IMR-90 (cell line): Measurements from ENCODE around the gene NFIA. TPM values are rescaled to one million over a fixed set of nuclear protein-coding genes. Genes with fewer than 3 reads are reported as not detected.

Source experiments
- ATAC-seq: fragments of 200-7000 bp; cut with Tn5 transposase; 2 replicates; pipeline ENCODE4 v1.9.1; 2020; ENCODE audit warnings: low read depth, mild to moderate bottlenecking, moderate library complexity
- BruUV-seq: library from RNA; stranded (reverse); fragments of 400-500 nt; replicated peaks from 2 replicates; lab custom pipeline; 2021; lab: Mats Ljungman, UMichigan
- CTCF ChIA-PET: fragments of 300-600 bp; formaldehyde crosslinking; extraction: SDS; loops from one replicate; lab custom pipeline; 2021; ENCODE audit warnings: antibody characterized with exemption; lab: Yijun Ruan, JAX
- POLR2A ChIA-PET: fragments of 300-600 bp; sonication (Branson Sonifier 250); formaldehyde crosslinking; loops from one replicate; lab custom pipeline; 2022; ENCODE audit warnings: antibody characterized with exemption; ENCODE audit not compliant: unreplicated experiment; lab: Charles Lee
- DNase-seq: peaks from one replicate; pipeline ENCODE4 v3.0.0; 2013
- H2AFZ ChIP-seq: replicated peaks from 2 replicates; pipeline ENCODE3; 2013; ENCODE audit warnings: low read length, mild to moderate bottlenecking; ENCODE audit not compliant: poor library complexity
- H2AK5ac ChIP-seq: 2 replicates; pipeline ENCODE4 v1.6.1; 2013; ENCODE audit warnings: low read depth, low read length, inconsistent platforms
- H2AK9ac ChIP-seq: replicated peaks from 2 replicates; pipeline ENCODE3; 2013; ENCODE audit warnings: mild to moderate bottlenecking, low read depth, low read length, moderate library complexity; ENCODE audit not compliant: poor library complexity
- H2BK120ac ChIP-seq: 2 replicates; pipeline ENCODE4 v1.6.1; 2013; ENCODE audit warnings: low read depth, low read length, inconsistent platforms
- H2BK15ac ChIP-seq: 3 replicates; pipeline ENCODE4 v1.6.1; 2013; ENCODE audit warnings: low read depth, low read length, inconsistent platforms
- H2BK20ac ChIP-seq: 2 replicates; pipeline ENCODE4 v1.6.1; 2013; ENCODE audit warnings: low read depth, mild to moderate bottlenecking, inconsistent platforms, low read length, moderate library complexity
- H2BK5ac ChIP-seq: 2 replicates; pipeline ENCODE4 v1.6.1; 2013; ENCODE audit warnings: mild to moderate bottlenecking, low read depth, low read length, inconsistent platforms; ENCODE audit not compliant: poor library complexity, severe bottlenecking
- H3K14ac ChIP-seq: replicated peaks from 2 replicates; pipeline ENCODE4 v1.6.1; 2013; ENCODE audit warnings: low read depth, low read length, inconsistent platforms
- H3K18ac ChIP-seq: 2 replicates; pipeline ENCODE4 v1.6.1; 2013; ENCODE audit warnings: low read depth, low read length, control low read depth
- H3K23ac ChIP-seq: 2 replicates; pipeline ENCODE4 v1.6.1; 2013; ENCODE audit warnings: low read depth, low read length, inconsistent platforms
- H3K27ac ChIP-seq: 2 replicates; pipeline ENCODE4 v1.5.1; 2013; ENCODE audit warnings: mild to moderate bottlenecking, control low read depth, low read length; ENCODE audit not compliant: insufficient read depth
- H3K27me3 ChIP-seq: 2 replicates; pipeline ENCODE4 v1.6.1; 2013; ENCODE audit warnings: low read length; ENCODE audit not compliant: control insufficient read depth, insufficient read depth
- H3K36me3 ChIP-seq: 2 replicates; pipeline ENCODE4 v1.6.1; 2013; ENCODE audit warnings: low read length, mixed read lengths; ENCODE audit not compliant: control insufficient read depth, insufficient read depth
- H3K4ac ChIP-seq: 2 replicates; pipeline ENCODE4 v1.6.1; 2013; ENCODE audit warnings: low read depth, low read length, inconsistent platforms
- H3K4me1 ChIP-seq: 2 replicates; pipeline ENCODE4 v1.6.1; 2013; ENCODE audit warnings: low read length, mixed read lengths; ENCODE audit not compliant: control insufficient read depth, insufficient read depth
- H3K4me2 ChIP-seq: 2 replicates; pipeline ENCODE4 v1.6.1; 2013; ENCODE audit warnings: low read depth, mild to moderate bottlenecking, control low read depth, low read length, moderate library complexity
- H3K4me3 ChIP-seq: 2 replicates; pipeline ENCODE4 v1.5.1; 2013; ENCODE audit warnings: low read depth, mild to moderate bottlenecking, control low read depth, low read length, moderate library complexity; ENCODE audit not compliant: insufficient read depth
- H3K56ac ChIP-seq: 2 replicates; pipeline ENCODE4 v1.6.1; 2013; ENCODE audit warnings: low read length, inconsistent platforms; ENCODE audit not compliant: insufficient read depth; ENCODE audit errors: extremely low read depth
- H3K79me1 ChIP-seq, 2 experiments: 2 replicates each; pipeline ENCODE4 v1.6.1; 2013; ENCODE audit warnings: low read length in 2 of 2, inconsistent platforms in 1 of 2, low read depth in 1 of 2
- H3K9ac ChIP-seq: 2 replicates; pipeline ENCODE4 v1.6.1; 2013; ENCODE audit warnings: low read depth, low read length, control low read depth
- H3K9me1 ChIP-seq: 2 replicates; pipeline ENCODE4 v1.6.1; 2013; ENCODE audit warnings: low read length, inconsistent platforms; ENCODE audit not compliant: insufficient read depth
- H3K9me3 ChIP-seq: 2 replicates; pipeline ENCODE4 v1.6.1; 2013; ENCODE audit warnings: low read length; ENCODE audit not compliant: control insufficient read depth, insufficient read depth
- H4K20me1 ChIP-seq: 2 replicates; pipeline ENCODE4 v1.6.1; 2013; ENCODE audit warnings: low read length, inconsistent platforms; ENCODE audit not compliant: insufficient read depth
- H4K5ac ChIP-seq: 2 replicates; pipeline ENCODE4 v1.6.1; 2013; ENCODE audit warnings: mild to moderate bottlenecking, low read depth, low read length, control low read depth
- H4K8ac ChIP-seq, 2 experiments: 2 replicates each; pipeline ENCODE4 v1.6.1; 2013; ENCODE audit warnings: low read depth in 2 of 2, low read length in 2 of 2, control low read depth in 1 of 2, inconsistent platforms in 1 of 2
- H4K91ac ChIP-seq: 2 replicates; pipeline ENCODE4 v1.6.1; 2013; ENCODE audit warnings: low read depth, low read length, inconsistent platforms; ENCODE audit not compliant: insufficient read depth
- BHLHE40 ChIP-seq: fragments of 150-350 bp; IDR thresholded peaks from 2 replicates; pipeline ENCODE4 v1.6.1; 2016; ENCODE audit warnings: mild to moderate bottlenecking, low read depth, low read length
- CEBPB ChIP-seq: IDR thresholded peaks from 2 replicates; pipeline ENCODE4 v1.6.1; 2012; ENCODE audit warnings: low read depth, low read length, improper control_type of control experiment
- FOS ChIP-seq: fragments of 150-350 bp; IDR thresholded peaks from 2 replicates; pipeline ENCODE4 v1.6.1; 2016; ENCODE audit warnings: low read depth, low read length
- MAFK ChIP-seq: IDR thresholded peaks from 2 replicates; pipeline ENCODE4 v1.6.1; 2012; ENCODE audit warnings: low read depth, low read length, improper control_type of control experiment
- MAZ ChIP-seq: IDR thresholded peaks from 2 replicates; pipeline ENCODE4 v1.6.1; 2012; ENCODE audit warnings: low read depth, mild to moderate bottlenecking, low read length, improper control_type of control experiment, moderate library complexity, borderline replicate concordance
- MXI1 ChIP-seq: IDR thresholded peaks from 2 replicates; pipeline ENCODE4 v1.6.1; 2012; ENCODE audit warnings: low read depth, mild to moderate bottlenecking, low read length, moderate library complexity, borderline replicate concordance
- POLR2A ChIP-seq: IDR thresholded peaks from 2 replicates; pipeline ENCODE4 v1.6.1; 2012; ENCODE audit warnings: mild to moderate bottlenecking, low read depth, low read length
- RAD21 ChIP-seq: IDR thresholded peaks from 2 replicates; pipeline ENCODE4 v1.6.1; 2012; ENCODE audit warnings: low read length, improper control_type of control experiment
- RFX5 ChIP-seq: IDR thresholded peaks from 2 replicates; pipeline ENCODE4 v1.8.0; 2012; ENCODE audit warnings: low read depth, mild to moderate bottlenecking, low read length, moderate library complexity
- WGBS, 2 experiments: methylation state at CpG; one replicate each; pipeline versions ENCODE4 v1.1.5 to v1.1.7; 2013; ENCODE audit warnings: missing lambda C conversion rate in 2 of 2; ENCODE audit not compliant: insufficient read length in 1 of 2; ENCODE audit errors: extremely low coverage in 2 of 2; 5-methylcytosine and 5-hydroxymethylcytosine counted together
- dilution Hi-C: fragments of 300-500 bp; cut with HindIII; formaldehyde crosslinking; loops from one replicate; pipeline ENCODE4 v1.14.3; 2018; ENCODE audit warnings: low sequenced_read_pairs; ENCODE audit not compliant: unreplicated experiment
- in situ Hi-C: fragments of 300-500 bp; cut with MboI; formaldehyde crosslinking; loops from 3 replicates; pipeline ENCODE4 v1.14.3; 2019; ENCODE audit warnings: low sequenced_read_pairs, inconsistent platforms, mixed read lengths
- intact Hi-C: fragments of 100-400 bp; cut with micrococcal nuclease; formaldehyde crosslinking; loops from 2 replicates; pipeline ENCODE4 v1.10.0; 2022
- polyA plus RNA-seq, 3 experiments: library from polyadenylated mRNA; depleted of rRNA; stranded (reverse); fragments of >200 nt; gene quantifications; 2 replicates each; pipeline ENCODE4 v1.2.3, GENCODE V29; 2012; ENCODE audit warnings: low replicate concordance in 1 of 3
- total RNA-seq: library from RNA; depleted of rRNA; stranded (reverse); fragments of >200 nt; gene quantifications from 2 replicates; pipeline ENCODE4 v1.2.3, GENCODE V29; 2012
- TF ChIP-seq, protein P1 (sequence below): conservative IDR thresholded peaks from 2 replicates; pipeline ENCODE4 v1.5.1; 2012; ENCODE audit warnings: mild to moderate bottlenecking, low read depth, low read length, improper control_type of control experiment
- TF ChIP-seq, protein P2 (sequence below): fragments of 150-350 bp; IDR thresholded peaks from 2 replicates; pipeline ENCODE4 v1.6.1; 2016; ENCODE audit warnings: low read depth, mild to moderate bottlenecking, low read length, moderate library complexity, borderline replicate concordance

The NFIA gene
- total and polyA plus RNA-seq, 2 of the 4 experiments (the other 2 are of a cell fraction): 1.6 to 2.2 TPM

DNA sequence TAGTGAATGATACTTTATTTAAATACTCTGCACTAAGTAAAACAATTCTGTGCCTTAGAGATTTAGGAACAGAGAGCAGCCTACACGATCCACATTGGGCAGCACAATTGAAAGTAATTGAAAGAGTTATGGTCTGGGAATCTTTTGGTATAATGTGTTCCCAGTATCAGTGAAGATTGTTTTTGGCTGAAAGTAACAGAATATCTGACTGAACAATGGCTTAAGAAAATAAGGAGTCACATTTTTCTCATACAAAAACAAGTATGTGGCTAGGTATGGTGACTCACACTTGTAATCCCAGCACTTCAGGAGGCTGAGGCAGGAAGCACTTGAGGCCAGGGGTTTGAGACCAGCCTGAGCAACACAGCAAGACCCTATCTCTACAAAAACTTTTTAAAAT lies 306.2 kb downstream of the NFIA start:
- no peak overlapping the region for H3K4ac ChIP-seq
- H2BK15ac ChIP-seq: no peak overlapping the region
- no CpG with 5 or more reads among the region's 1 CpG for WGBS, 2 experiments
- ChIA-PET POLR2A (no interaction called here), CTCF (no interaction called here)
- intact Hi-C loops (no loop called here), in situ Hi-C loops (no loop called here), dilution Hi-C loops (no loop called here)
- no peak overlapping the region for H2BK5ac ChIP-seq
- no peak overlapping the region for H3K4me2 ChIP-seq
- H3K56ac ChIP-seq: no peak overlapping the region
- H3K18ac ChIP-seq: no peak overlapping the region
- no peak overlapping the region for H3K14ac ChIP-seq
- H2BK120ac ChIP-seq: no peak overlapping the region
- H3K9me3 ChIP-seq: no peaks in the 10 kb centered on the region; the same call in 1 of the 2 replicates
- no peaks in the 10 kb centered on the region for H4K20me1 ChIP-seq
- no peaks in the 10 kb centered on the region for H3K27me3 ChIP-seq
- H2AK9ac ChIP-seq: no peak overlapping the region
- no peak overlapping the region for H4K5ac ChIP-seq
- H3K36me3 ChIP-seq: no peaks in the 10 kb centered on the region
- H4K8ac ChIP-seq: no peak overlapping the region
- H3K27ac ChIP-seq: no peak overlapping the region
- no peaks in the 10 kb centered on the region for H3K9me1 ChIP-seq
- H3K4me3 ChIP-seq: no peak overlapping the region
- no peak overlapping the region for H2BK20ac ChIP-seq
- no peak overlapping the region for H4K91ac ChIP-seq
- peak; percentile 18 for DNase-seq
- no peaks in the 10 kb centered on the region for H3K4me1 ChIP-seq
- no peak for TF ChIP-seq MAZ
- no peak for TF ChIP-seq BHLHE40
- no peak for TF ChIP-seq MAFK
- no peak for TF ChIP-seq RAD21
- no peak for TF ChIP-seq MXI1
- TF ChIP-seq, protein P1, sequence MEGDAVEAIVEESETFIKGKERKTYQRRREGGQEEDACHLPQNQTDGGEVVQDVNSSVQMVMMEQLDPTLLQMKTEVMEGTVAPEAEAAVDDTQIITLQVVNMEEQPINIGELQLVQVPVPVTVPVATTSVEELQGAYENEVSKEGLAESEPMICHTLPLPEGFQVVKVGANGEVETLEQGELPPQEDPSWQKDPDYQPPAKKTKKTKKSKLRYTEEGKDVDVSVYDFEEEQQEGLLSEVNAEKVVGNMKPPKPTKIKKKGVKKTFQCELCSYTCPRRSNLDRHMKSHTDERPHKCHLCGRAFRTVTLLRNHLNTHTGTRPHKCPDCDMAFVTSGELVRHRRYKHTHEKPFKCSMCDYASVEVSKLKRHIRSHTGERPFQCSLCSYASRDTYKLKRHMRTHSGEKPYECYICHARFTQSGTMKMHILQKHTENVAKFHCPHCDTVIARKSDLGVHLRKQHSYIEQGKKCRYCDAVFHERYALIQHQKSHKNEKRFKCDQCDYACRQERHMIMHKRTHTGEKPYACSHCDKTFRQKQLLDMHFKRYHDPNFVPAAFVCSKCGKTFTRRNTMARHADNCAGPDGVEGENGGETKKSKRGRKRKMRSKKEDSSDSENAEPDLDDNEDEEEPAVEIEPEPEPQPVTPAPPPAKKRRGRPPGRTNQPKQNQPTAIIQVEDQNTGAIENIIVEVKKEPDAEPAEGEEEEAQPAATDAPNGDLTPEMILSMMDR: no peak
- no peak for TF ChIP-seq FOS
- no peak for TF ChIP-seq RFX5
- TF ChIP-seq, protein P2, sequence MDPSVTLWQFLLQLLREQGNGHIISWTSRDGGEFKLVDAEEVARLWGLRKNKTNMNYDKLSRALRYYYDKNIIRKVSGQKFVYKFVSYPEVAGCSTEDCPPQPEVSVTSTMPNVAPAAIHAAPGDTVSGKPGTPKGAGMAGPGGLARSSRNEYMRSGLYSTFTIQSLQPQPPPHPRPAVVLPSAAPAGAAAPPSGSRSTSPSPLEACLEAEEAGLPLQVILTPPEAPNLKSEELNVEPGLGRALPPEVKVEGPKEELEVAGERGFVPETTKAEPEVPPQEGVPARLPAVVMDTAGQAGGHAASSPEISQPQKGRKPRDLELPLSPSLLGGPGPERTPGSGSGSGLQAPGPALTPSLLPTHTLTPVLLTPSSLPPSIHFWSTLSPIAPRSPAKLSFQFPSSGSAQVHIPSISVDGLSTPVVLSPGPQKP: no peak
- no peak for TF ChIP-seq POLR2A
- no peak for TF ChIP-seq CEBPB
- BruUV-seq: no TSS peak
- no peak overlapping the region for H2AK5ac ChIP-seq
- H2AFZ ChIP-seq: no peak overlapping the region
- H3K9ac ChIP-seq: no peak overlapping the region
- no peak overlapping the region for H3K23ac ChIP-seq
- H3K79me1 ChIP-seq: no peaks in the 10 kb centered on the region
- no peak for ATAC-seq
